Kidney tubule cell (primary cell): ENCODE data around the gene MSL1.
A peak's percentile ranks its signal among the peaks of the same experiment; 100 is the strongest.
"Not testable (repeated sequence)": the region's sequence is repeated elsewhere in the genome, so short reads cannot be mapped to it uniquely, and the experiment has no call there.

Experiments
- DNase-seq: peaks from one replicate; pipeline ENCODE4 v3.0.0-alpha.2; 2018; ENCODE audit warnings: low spot score

The MSL1 gene

DNA sequence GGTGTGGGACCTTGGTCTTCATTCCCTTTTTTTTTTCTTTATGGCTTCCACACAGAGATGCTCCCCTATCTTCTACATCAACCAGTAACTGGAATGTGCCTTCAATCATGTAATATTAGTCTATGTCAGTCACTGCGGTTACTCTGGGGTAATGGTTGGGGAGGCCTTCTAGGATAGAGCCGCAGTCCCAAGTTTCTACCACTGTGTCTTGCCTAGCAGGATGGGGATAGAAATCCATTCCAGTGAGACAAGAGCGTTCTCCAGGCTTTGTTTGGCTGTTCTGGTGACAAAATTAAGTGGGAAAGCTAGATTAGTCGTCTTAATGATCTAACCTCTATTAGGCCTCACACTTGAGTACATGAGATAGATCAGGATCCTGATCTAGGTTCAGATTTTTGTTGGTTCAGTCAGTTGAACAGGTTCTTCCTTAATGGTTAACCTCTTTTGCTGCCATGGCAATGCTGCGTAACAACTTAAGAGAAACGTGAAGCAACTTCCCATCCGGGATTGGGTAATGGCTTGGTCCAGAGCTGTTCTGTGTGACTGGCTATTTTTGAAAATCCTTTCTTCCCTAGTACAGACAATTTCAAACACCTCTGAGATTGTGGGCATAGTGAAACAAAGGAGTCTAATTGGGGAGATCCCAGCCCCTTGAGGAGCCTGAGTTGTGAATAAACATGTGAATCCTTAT lies 8.7 kb downstream of the MSL1 start:
- peak; percentile 26 for DNase-seq

DNA sequence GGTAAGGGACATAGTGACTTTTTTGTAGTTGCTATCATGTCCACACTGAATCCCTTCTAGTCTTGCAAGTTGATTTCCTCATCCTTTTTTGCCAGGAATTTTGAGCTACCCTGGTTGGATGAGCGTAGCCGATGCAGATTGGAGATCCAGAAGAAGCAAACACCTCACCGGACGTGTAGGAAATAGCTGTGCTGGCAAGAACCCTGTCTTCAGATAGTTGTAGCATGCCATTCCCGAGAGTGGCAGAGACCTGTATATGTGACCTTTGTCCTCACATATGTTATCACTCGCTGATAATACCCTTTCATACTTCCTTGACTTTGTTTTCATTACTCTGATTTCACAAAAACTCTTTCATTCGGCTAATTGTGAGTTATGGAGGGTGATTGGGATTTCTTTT lies 12.4 kb downstream of the MSL1 start:
- DNase-seq: no peak

GRCh38 chr17:40135817-40136216 lies 14.0 kb downstream of the MSL1 start:
- DNase-seq: no peak

DNA sequence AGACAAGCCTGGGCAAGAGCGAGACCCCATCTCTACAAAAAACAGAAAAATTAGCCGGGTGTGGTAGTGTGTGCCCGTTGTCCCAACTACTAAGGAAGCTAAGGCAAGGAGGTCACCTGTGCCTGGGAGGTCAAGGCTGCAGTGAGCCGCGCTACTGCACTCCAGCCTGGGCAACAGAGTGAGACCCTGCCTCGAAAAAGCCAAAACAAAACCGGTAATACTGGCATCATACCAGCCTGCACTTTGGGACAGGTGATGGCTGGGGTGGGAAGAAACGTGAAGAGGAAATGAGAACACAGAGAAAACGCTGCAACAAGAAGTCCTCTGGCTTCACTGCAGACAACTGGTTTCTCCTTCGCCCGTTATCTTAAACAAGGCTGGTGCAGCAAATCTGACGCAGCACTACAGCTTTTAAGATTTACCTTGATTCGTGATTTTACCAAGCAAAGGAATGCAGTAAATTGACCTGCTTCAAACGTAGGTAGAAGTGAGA lies 17.8 kb downstream of the MSL1 start:
- DNase-seq: no peak

- DNase-seq: not testable (repeated sequence)
Observed at GRCh38 chr17:40143166-40143565, 21.4 kb downstream of the MSL1 start.

DNA sequence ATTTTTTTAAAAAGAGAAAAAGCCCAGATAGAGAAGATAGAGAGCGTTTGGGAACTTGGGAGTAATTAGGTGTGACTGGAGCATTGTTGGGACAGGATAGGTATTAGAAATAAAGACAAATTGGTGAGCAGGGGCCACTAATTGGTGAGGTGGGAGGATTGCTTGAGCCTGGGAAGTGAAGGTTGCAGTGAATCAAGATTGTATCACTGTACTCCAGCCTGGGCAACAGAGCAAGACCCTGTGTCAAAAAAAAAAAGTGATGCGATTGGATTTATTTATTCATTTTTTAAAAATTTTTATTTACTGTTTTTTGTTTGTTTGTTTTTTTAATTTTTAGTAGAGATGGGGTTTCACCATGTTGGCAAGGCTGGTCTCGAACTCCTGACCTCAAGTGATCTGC lies 23.7 kb downstream of the MSL1 start:
- DNase-seq: no peak

DNA sequence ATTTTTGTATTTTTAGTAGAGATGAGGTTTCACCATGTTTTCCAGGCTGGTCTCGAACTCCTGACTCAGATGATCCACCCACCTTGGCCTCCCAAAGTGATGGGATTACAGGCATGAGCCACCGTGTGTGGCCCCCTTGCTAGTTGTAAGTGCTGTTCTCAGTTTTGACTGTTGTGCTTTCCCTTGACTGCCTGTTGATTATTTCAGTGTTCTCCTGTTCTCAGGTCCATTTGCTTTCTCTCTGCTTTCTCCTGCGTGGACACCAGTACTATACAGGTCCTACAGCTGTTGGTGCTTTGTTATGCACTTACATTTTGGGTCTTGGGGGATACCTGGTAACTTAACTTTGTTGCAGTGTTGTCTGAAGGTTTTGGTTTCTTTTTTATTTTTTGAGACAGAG lies 26.8 kb downstream of the MSL1 start:
- DNase-seq: no peak

- no peak for DNase-seq
Observed at GRCh38 chr17:40150276-40150675, 28.5 kb downstream of the MSL1 start.

DNA sequence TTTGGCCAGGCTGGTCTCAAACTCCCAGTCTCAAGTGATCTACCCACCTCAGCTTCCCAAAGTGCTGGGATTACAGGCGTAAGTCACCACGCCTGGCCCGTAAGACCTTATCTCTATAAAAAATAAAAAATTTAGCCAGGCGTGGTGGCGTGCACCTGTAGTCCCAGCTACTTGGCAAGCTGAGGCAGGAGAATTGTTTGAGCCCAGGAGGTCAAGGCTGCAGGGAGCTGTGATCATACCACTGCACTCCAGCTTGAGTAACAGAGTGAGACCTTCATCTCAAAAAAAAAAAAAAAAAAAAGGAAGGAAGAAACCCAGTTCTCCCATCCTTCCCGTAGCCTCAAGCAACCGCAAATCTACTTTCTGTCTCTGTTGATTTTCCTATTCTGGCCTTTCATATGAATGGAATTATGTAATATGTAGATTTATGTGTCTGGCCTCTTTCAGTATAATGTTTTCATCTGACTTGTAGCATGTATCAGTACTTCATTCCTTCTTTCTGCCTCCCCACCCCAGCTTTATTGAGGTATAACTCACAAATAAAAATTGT lies 29.7 kb downstream of the MSL1 start:
- no peak for DNase-seq

DNA sequence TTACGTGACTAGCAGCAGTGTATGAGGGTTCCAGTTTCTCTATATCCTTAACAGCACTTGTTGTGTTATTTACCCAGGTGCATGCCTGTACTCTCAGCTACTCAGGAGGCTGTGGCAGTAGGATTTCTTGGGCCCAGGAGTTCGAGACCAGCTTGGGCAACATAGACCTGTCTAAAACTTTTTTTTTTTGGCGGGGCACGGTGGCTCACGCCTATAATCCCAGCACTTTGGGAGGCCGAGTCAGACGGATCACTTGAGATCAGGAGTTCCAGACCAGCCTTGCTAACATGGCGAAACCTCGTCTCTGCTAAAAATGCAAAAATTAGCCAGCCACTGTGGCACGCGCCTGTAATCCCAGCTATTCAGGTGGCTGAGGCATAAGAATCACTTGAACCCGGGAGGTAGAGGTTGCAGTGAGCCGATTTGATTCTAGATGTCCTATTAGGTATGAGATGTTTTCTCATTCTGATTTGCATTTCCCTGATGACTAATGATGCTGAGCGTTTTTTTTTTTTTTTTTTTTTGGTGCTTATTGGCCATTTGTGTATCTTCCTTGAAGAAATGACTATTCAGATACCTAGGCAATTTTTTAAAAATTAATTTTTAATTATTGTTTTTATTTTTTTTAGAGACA lies 31.9 kb downstream of the MSL1 start:
- DNase-seq: no peak

DNA sequence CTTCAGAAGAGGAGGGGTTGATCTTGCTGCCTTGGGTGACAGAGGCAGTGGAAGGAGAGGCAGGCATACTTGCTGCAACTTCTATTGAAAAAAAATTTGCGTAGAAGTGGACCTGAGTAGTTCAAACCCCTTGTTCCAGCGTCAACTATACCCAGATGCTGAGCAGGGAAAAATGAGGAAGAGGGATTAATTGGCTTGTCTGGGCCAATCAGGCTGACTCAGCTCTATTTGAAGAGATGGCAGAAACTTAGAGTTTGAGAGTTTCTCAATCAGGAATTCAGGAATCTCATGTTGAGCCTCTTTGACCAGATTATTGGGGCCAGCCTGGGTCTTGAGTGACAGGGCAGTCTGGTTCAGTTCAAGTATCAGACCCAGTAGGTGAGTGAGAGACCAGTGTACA lies 36.2 kb downstream of the MSL1 start:
- no peak for DNase-seq

- no peak for DNase-seq
Observed at GRCh38 chr17:40158438-40159013, 36.8 kb downstream of the MSL1 start.

DNA sequence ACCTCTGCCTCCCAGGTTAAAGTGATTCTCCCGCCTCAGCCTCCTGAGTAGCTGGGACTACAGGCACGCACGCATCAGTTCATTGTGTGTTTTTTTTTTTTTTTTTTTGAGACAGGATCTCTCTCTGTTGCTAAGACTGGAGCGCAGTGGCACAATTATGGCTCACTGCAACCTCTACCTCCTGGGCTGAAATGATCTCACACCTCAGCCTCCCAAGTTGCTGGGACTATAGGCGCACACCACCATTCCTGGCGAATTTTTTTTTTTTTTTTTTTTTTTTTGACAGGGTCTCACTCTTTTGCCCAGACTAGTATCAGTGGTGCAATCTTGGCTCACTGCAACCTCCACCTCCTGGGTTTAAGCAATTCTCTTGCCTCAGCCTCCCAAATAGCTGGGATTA lies 37.7 kb downstream of the MSL1 start:
- no peak for DNase-seq

DNA sequence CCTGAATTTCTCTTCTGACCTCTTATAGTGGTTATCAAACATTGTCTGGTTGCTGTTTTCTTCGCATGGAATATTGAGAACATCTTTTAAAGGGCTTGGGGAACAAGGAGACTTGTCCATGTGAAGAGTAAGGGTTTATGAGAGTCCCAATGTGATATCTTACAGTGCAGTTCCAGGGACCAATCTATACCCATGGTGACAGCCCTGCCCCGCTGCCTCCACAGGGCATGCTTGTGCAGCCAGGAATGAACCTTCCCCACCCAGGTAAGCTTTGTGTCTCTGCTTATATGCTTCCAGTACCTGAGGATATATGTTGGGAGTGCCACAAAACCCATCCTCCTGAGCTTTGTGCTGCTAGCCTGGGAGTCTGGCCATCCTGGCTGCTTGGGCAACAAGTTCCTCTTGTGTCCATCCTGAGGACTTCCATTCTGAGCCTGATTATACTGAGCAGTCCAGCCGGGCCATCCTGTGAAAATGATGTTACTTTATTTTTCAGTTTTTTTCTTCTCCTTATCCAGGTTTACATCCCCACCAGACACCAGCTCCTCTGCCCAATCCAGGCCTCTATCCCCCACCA lies 46.0 kb downstream of the MSL1 start:
- no peak for DNase-seq

DNA sequence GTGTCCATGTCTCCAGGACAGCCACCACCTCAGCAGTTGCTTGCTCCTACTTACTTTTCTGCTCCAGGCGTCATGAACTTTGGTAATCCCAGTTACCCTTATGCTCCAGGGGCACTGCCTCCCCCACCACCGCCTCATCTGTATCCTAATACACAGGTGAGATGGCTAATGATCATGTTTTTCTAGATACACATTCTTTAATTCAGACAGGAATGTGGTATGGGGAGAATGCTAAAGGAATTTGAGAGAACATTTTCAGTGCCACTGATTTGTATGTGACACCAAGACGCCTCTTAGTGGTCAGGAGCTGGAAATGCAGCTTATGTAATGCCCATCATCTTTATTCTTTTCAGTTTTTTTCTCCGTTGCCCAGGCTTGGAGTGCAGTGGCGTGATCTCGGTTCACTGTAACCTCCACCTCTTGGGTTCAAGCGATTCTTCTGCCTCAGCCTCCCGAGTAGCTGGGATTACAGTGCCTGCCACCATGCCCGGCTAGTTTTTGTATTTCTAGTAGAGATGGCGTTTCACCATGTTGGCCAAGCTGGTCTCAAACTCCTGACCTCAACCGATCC lies 46.6 kb downstream of the MSL1 start:
- DNase-seq: peak; percentile 79

DNA sequence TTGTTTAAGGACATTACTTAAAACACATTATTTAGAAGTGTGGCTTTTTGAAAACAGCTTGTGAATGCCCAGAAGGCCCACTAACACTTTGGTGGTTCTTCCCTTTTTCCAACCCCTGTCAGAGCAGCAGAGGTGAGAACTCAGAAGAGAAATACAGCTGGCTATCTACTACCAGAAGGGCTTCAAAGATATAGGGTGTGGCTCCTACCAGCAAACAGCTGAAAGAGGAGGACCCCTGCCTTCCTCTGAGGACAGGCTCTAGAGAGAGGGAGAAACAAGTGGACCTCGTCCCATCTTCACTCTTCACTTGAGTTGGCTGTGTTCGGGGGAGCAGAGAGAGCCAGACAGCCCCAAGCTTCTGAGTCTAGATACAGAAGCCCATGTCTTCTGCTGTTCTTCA lies 48.6 kb downstream of the MSL1 start:
- DNase-seq: no peak

- DNase-seq: peak; percentile 75
Observed at GRCh38 chr17:40171750-40172149, 50.0 kb downstream of the MSL1 start.

DNA sequence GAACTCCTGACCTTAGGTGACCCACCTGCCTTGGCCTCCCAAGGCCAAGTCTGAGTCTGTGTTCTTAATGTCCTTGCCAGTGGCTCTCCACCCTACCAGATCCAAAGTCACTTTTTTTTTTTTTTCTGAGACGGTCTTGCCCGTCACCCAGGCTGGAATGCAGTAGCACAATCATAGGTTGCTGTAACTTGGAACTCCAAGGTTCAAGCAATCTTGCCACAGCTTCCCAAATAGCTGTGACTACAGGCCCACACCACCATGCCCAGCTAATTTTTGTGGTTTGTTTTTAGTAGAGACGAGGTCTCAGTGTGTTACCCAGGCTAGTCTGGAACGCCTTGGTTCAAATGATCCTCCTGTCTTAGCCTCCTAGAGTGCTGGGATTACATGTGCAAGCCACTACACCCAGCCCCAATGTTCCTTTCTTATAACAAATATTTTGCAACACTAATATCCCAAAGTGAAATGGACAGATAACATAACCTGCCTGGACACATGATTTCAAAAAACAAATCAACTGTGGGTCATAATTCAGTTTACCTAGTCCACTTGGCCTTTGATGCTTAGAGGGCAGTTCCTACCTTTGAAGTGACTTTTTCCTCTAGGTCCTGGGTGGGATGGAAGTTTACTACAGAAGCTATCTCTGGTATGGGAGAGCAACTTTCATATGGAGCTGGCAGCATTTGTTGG lies 51.5 kb downstream of the MSL1 start:
- DNase-seq: no peak

DNA sequence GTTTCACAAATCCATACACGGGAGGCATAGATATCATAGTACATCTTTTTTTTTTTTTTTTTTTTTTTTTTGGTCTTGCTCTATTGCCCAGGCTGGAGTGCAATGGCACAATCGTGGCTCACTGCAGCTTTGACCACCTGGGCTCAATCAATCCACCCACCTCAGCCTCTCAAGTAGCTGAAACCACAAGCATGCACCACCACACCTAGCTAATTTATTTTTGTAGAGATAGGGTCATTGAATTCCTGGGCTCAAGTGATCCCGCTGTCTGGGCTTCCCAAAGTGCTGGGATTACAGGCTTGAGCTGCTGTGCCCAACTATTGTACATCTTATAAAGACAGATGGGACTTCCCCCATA lies 52.0 kb downstream of the MSL1 start:
- DNase-seq: no peak

GRCh38 chr17:40174514-40174913 lies 52.7 kb downstream of the MSL1 start:
- no peak for DNase-seq

DNA sequence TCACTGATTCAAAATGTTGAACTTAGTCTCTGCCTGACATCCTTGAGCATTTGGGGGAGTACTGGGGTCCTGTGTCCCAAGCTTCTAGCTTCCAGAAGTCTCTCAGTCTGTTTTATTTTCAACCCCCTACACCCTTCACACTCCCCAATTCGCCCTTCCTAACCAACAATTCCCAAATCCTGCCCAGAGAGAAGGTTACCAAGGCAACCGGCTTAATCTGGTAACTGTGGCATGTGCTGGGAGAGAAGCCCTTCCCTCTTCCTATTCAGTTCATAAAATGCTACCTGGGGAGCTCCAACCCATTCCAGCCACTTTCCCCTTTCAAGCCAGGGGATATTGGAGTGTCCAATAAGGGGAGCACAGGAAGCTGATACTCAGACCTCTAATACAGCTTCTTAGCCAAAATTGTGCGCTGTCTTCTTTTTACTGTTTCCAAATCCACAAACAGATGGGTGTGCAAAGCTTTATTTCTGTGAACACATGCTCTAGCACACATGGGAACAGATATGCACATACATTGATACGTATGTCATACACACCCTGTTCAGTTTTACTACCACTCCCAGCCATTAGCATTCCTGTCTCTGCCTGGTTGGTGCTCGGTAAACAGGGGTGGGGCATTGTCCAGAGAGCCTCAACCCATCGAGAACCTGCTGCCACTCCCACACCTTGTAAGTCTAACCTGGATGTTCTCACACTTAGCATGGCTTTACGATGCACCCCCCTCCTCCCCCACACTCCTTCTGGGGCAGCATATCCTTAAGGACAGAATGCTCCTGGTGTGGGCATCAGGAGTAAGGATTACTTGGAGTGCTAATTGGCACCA lies 54.4 kb downstream of the MSL1 start:
- DNase-seq: no peak
